A549 (cell line): ENCODE measurements around the gene MOCOS.

Experiments used
- ESRRA ChIP-seq: fragments of 150-350 bp; IDR thresholded peaks from 2 replicates; pipeline ENCODE4 v1.6.1; 2014; ENCODE audit warnings: mild to moderate bottlenecking, low read length, borderline replicate concordance
- TF ChIP-seq, protein P1 (sequence below): fragments of 450-650 bp; IDR thresholded peaks from 2 replicates; pipeline ENCODE4 v1.6.1; 2014; ENCODE audit warnings: antibody characterized with exemption
- TF ChIP-seq, protein P2 (sequence below): fragments of >200 bp; sonication (Bioruptor Twin); formaldehyde crosslinking; IDR thresholded peaks from 3 replicates; pipeline ENCODE4 v1.5.1; 2016

DNA sequence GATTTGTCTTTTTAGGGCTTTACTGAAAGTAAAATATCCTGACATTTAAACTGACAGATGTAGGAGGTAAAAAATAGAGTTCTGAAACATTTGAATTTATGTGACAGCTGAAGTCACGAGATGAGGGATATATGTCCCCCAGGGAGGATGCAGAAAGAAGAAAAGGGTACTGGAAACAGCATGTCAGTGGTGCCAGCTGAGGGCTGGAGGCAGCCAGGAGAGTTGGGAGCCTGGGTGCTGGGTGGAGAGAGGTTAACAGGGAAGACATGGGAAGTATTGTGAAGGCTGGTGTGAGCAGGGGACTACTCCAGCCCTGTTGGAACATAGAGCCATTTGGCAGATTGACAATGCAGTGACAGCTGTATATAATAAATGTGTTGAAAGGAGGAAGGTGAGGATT, 11.8 kb upstream of the MOCOS start:
- TF ChIP-seq, protein P1, sequence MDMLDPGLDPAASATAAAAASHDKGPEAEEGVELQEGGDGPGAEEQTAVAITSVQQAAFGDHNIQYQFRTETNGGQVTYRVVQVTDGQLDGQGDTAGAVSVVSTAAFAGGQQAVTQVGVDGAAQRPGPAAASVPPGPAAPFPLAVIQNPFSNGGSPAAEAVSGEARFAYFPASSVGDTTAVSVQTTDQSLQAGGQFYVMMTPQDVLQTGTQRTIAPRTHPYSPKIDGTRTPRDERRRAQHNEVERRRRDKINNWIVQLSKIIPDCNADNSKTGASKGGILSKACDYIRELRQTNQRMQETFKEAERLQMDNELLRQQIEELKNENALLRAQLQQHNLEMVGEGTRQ, result no peak
- TF ChIP-seq ESRRA, result no peak
- TF ChIP-seq, protein P2, sequence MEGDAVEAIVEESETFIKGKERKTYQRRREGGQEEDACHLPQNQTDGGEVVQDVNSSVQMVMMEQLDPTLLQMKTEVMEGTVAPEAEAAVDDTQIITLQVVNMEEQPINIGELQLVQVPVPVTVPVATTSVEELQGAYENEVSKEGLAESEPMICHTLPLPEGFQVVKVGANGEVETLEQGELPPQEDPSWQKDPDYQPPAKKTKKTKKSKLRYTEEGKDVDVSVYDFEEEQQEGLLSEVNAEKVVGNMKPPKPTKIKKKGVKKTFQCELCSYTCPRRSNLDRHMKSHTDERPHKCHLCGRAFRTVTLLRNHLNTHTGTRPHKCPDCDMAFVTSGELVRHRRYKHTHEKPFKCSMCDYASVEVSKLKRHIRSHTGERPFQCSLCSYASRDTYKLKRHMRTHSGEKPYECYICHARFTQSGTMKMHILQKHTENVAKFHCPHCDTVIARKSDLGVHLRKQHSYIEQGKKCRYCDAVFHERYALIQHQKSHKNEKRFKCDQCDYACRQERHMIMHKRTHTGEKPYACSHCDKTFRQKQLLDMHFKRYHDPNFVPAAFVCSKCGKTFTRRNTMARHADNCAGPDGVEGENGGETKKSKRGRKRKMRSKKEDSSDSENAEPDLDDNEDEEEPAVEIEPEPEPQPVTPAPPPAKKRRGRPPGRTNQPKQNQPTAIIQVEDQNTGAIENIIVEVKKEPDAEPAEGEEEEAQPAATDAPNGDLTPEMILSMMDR, result no peak
